Endothelial cell (in vitro differentiated cells): Measurements from ENCODE around the gene NR3C1. TPM values are rescaled to one million over a fixed set of nuclear protein-coding genes. Genes with fewer than 3 reads are reported as not detected.

Experiments
- DNase-seq: peaks from one replicate; pipeline ENCODE4 v3.0.0; 2021; ENCODE audit warnings: low spot score
- H3K27ac Mint-ChIP-seq: one replicate; pipeline ENCODE4 v1.8.0; 2021; ENCODE audit warnings: mixed read lengths, inconsistent platforms; ENCODE audit not compliant: unreplicated experiment
- H3K27me3 Mint-ChIP-seq: one replicate; pipeline ENCODE4 v1.8.0; 2021; ENCODE audit warnings: mild to moderate bottlenecking, moderate library complexity, mixed read lengths, inconsistent platforms; ENCODE audit not compliant: unreplicated experiment
- H3K36me3 Mint-ChIP-seq: one replicate; pipeline ENCODE4 v1.8.0; 2021; ENCODE audit warnings: mild to moderate bottlenecking, low read depth, mixed read lengths, inconsistent platforms; ENCODE audit not compliant: unreplicated experiment
- H3K4me1 Mint-ChIP-seq: one replicate; pipeline ENCODE4 v1.8.0; 2021; ENCODE audit warnings: mild to moderate bottlenecking, mixed read lengths, inconsistent platforms; ENCODE audit not compliant: unreplicated experiment
- H3K4me3 Mint-ChIP-seq: one replicate; pipeline ENCODE4 v1.8.0; 2021; ENCODE audit warnings: mild to moderate bottlenecking, mixed read lengths, inconsistent platforms; ENCODE audit not compliant: unreplicated experiment
- H3K9me3 Mint-ChIP-seq: one replicate; pipeline ENCODE4 v1.8.0; 2021; ENCODE audit warnings: mixed read lengths, inconsistent platforms; ENCODE audit not compliant: unreplicated experiment
- CTCF ChIP-seq: fragments of 200-600 bp; sonication (generic); IDR thresholded peaks from one replicate; pipeline ENCODE4 v1.5.0; 2021; ENCODE audit warnings: antibody characterized with exemption; ENCODE audit not compliant: unreplicated experiment
- total RNA-seq: library from RNA; stranded (reverse); fragmentation: NEBNext Ultra II Directional; extraction: Animal tissue kit (Norgen Biotek cat#: 25700); gene quantifications from one replicate; pipeline ENCODE4 v1.2.1, GENCODE V29; 2021; ENCODE audit not compliant: unreplicated experiment

Gene NR3C1
- total RNA-seq, 1 donor from 2014 or later = 9.9 TPM

- H3K27ac Mint-ChIP-seq = no peak overlapping the region
- no peak for DNase-seq
- H3K4me1 Mint-ChIP-seq = no peaks in the 10 kb centered on the region
- no peaks in the 10 kb centered on the region for H3K36me3 Mint-ChIP-seq
- TF ChIP-seq CTCF = no peak
- no peaks in the 10 kb centered on the region for H3K27me3 Mint-ChIP-seq
- H3K9me3 Mint-ChIP-seq = no peaks in the 10 kb centered on the region
- no peak overlapping the region for H3K4me3 Mint-ChIP-seq
Measured at GRCh38 chr5:143306040-143306439, 97.4 kb downstream of the NR3C1 start.

GRCh38 chr5:143304836-143305475 lies 98.5 kb downstream of the NR3C1 start:
- DNase-seq = no peak
- no peaks in the 10 kb centered on the region for H3K9me3 Mint-ChIP-seq
- no peak overlapping the region for H3K27ac Mint-ChIP-seq
- H3K4me1 Mint-ChIP-seq = no peaks in the 10 kb centered on the region
- H3K36me3 Mint-ChIP-seq = no peaks in the 10 kb centered on the region
- no peaks in the 10 kb centered on the region for H3K27me3 Mint-ChIP-seq
- no peak for TF ChIP-seq CTCF
- no peak overlapping the region for H3K4me3 Mint-ChIP-seq

- no peak overlapping the region for H3K4me3 Mint-ChIP-seq
- no peaks in the 10 kb centered on the region for H3K9me3 Mint-ChIP-seq
- DNase-seq = no peak
- H3K27ac Mint-ChIP-seq = no peak overlapping the region
- H3K36me3 Mint-ChIP-seq = no peaks in the 10 kb centered on the region
- no peaks in the 10 kb centered on the region for H3K4me1 Mint-ChIP-seq
- no peaks in the 10 kb centered on the region for H3K27me3 Mint-ChIP-seq
- TF ChIP-seq CTCF = no peak
Measured at GRCh38 chr5:143302341-143303045, 101.0 kb downstream of the NR3C1 start.

GRCh38 chr5:143297756-143298155 lies 105.7 kb downstream of the NR3C1 start:
- no peaks in the 10 kb centered on the region for H3K36me3 Mint-ChIP-seq
- no peaks in the 10 kb centered on the region for H3K4me1 Mint-ChIP-seq
- H3K27ac Mint-ChIP-seq = peak overlapping the region; percentile 1
- H3K9me3 Mint-ChIP-seq = no peaks in the 10 kb centered on the region
- no peaks in the 10 kb centered on the region for H3K27me3 Mint-ChIP-seq
- TF ChIP-seq CTCF = no peak
- no peak overlapping the region for H3K4me3 Mint-ChIP-seq
- DNase-seq = no peak

- H3K36me3 Mint-ChIP-seq = no peaks in the 10 kb centered on the region
- H3K4me1 Mint-ChIP-seq = no peaks in the 10 kb centered on the region
- no peak for DNase-seq
- H3K27ac Mint-ChIP-seq = no peak overlapping the region
- no peaks in the 10 kb centered on the region for H3K9me3 Mint-ChIP-seq
- no peak overlapping the region for H3K4me3 Mint-ChIP-seq
- no peaks in the 10 kb centered on the region for H3K27me3 Mint-ChIP-seq
- no peak for TF ChIP-seq CTCF
Measured at GRCh38 chr5:143290125-143290524, 113.4 kb downstream of the NR3C1 start.
